ENCODE measurements around the gene KBTBD13.

DNA sequence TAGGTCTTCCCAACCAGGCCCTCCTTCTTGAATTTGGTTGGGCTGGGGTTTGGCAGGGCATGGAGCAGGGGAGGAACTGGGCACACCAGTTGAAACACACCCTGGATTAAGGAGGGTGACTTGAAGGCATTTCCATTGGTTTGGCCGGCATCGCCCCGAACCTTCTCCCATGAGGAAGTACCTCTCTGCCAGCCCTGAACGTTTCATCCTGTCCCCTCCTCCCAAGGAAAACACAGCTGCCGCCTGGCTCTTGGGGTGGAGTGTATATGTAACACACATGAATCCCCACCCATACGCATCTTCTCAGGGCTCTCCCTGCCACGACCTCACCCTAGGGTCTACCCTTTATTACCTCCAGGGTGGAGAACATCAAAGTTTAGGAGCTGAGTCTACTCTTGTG lies 23.9 kb downstream of the KBTBD13 start:
- TF ChIP-seq EZH2phosphoT487 (IDR thresholded peaks at IDR 0.05) (no peak), EZH2 (IDR thresholded peaks at IDR 0.05) (no peak)
- TF ChIP-seq, protein P1, sequence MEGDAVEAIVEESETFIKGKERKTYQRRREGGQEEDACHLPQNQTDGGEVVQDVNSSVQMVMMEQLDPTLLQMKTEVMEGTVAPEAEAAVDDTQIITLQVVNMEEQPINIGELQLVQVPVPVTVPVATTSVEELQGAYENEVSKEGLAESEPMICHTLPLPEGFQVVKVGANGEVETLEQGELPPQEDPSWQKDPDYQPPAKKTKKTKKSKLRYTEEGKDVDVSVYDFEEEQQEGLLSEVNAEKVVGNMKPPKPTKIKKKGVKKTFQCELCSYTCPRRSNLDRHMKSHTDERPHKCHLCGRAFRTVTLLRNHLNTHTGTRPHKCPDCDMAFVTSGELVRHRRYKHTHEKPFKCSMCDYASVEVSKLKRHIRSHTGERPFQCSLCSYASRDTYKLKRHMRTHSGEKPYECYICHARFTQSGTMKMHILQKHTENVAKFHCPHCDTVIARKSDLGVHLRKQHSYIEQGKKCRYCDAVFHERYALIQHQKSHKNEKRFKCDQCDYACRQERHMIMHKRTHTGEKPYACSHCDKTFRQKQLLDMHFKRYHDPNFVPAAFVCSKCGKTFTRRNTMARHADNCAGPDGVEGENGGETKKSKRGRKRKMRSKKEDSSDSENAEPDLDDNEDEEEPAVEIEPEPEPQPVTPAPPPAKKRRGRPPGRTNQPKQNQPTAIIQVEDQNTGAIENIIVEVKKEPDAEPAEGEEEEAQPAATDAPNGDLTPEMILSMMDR (IDR thresholded peaks at IDR 0.05) = no peak

All from neural progenitor cell (in vitro differentiated cells).